Dedifferentiated amniotic fluid mesenchymal stem cell (primary cell): Measurements from ENCODE around the gene MOB1B.
"Not testable (repeated sequence)": the region's sequence is repeated elsewhere in the genome, so short reads cannot be mapped to it uniquely, and the experiment has no call there.

Experiments
- DNase-seq: peaks from one replicate; pipeline ENCODE4 v3.0.0-alpha.2; 2016; ENCODE audit errors: extremely low spot score

Gene MOB1B

GRCh38 chr4:70956549-70957210 lies 54.5 kb downstream of the MOB1B start:
- no peak for DNase-seq

- peak; percentile 72 for DNase-seq
Observed at GRCh38 chr4:70958681-70959080, 56.5 kb downstream of the MOB1B start.

GRCh38 chr4:70969076-70969475 lies 66.9 kb downstream of the MOB1B start:
- DNase-seq = no peak

GRCh38 chr4:70976252-70976651 lies 74.1 kb downstream of the MOB1B start:
- DNase-seq = no peak

- DNase-seq = no peak
Observed at GRCh38 chr4:70979445-70980008, 77.4 kb downstream of the MOB1B start.

- DNase-seq = no peak
Observed at GRCh38 chr4:70980196-70980595, 78.0 kb downstream of the MOB1B start.

- no peak for DNase-seq
Observed at GRCh38 chr4:70984106-70984505, 81.9 kb downstream of the MOB1B start.

- no peak for DNase-seq
Observed at GRCh38 chr4:70984589-70984988, 82.4 kb downstream of the MOB1B start.

- no peak for DNase-seq
Observed at GRCh38 chr4:70991596-70991995, 89.4 kb downstream of the MOB1B start.

- no peak for DNase-seq
Observed at GRCh38 chr4:70992391-70992881, 90.3 kb downstream of the MOB1B start.

- peak; percentile 61 for DNase-seq
Observed at GRCh38 chr4:70993181-70994068, 91.3 kb downstream of the MOB1B start, which contains the start of gene DCK. DCK (plus strand) TSS chr4:70993649; CDS start chr4:70993836, 187 bp downstream.

GRCh38 chr4:70994069-70994366 lies 91.8 kb downstream of the MOB1B start:
- DNase-seq = no peak

GRCh38 chr4:70994387-70995099 lies 92.4 kb downstream of the MOB1B start:
- DNase-seq = no peak

- no peak for DNase-seq
Observed at GRCh38 chr4:70996018-70996360, 93.8 kb downstream of the MOB1B start.

- no peak for DNase-seq
Observed at GRCh38 chr4:70997036-70997435, 94.9 kb downstream of the MOB1B start.

GRCh38 chr4:70997546-70997945 lies 95.4 kb downstream of the MOB1B start:
- no peak for DNase-seq

- DNase-seq = not testable (repeated sequence)
Observed at GRCh38 chr4:70999639-71000038, 97.5 kb downstream of the MOB1B start.

GRCh38 chr4:71001363-71001762 lies 99.2 kb downstream of the MOB1B start:
- not testable (repeated sequence) for DNase-seq

GRCh38 chr4:71004281-71004851 lies 102.2 kb downstream of the MOB1B start:
- DNase-seq = no peak

GRCh38 chr4:71005025-71005424 lies 102.9 kb downstream of the MOB1B start:
- not testable (repeated sequence) for DNase-seq

GRCh38 chr4:71006203-71006907 lies 104.2 kb downstream of the MOB1B start:
- no peak for DNase-seq
